Bronchial epithelial cell (primary cell): Measurements from ENCODE around the gene ADIPOR2. TPM values are rescaled to one million over a fixed set of nuclear protein-coding genes. Genes with fewer than 3 reads are reported as not detected.

ENCODE experiments used
- DNase-seq: peaks from one replicate; pipeline ENCODE4 v3.0.0-alpha.2; 2010; ENCODE audit warnings: low read depth
- FAIRE-seq: peaks from 2 replicates; lab custom pipeline; 2011; peaks lifted over from hg19 to GRCh38; lab: Jason Lieb, UNC
- H3K27me3 ChIP-seq: 2 replicates; pipeline ENCODE4 v1.5.1; 2011; ENCODE audit warnings: low read length; ENCODE audit not compliant: control insufficient read depth, insufficient read depth
- H3K36me3 ChIP-seq: 2 replicates; pipeline ENCODE4 v1.5.1; 2011; ENCODE audit warnings: low read length; ENCODE audit not compliant: control insufficient read depth, insufficient read depth
- H3K4me3 ChIP-seq: 2 replicates; pipeline ENCODE4 v1.5.1; 2011; ENCODE audit warnings: mild to moderate bottlenecking, low read depth, low read length, control low read depth
- total RNA-seq: library from RNA; depleted of rRNA; stranded (reverse); fragments of >200 nt; gene quantifications from 2 replicates; pipeline ENCODE4 v1.2.1, GENCODE V29; 2014
- TF ChIP-seq, protein P1 (sequence below): IDR thresholded peaks from 2 replicates; pipeline ENCODE4 v1.5.1; 2011; ENCODE audit warnings: mild to moderate bottlenecking, moderate library complexity, low read length, control low read depth, inconsistent platforms; ENCODE audit not compliant: insufficient read depth, severe bottlenecking

ADIPOR2 gene
- total RNA-seq, 1 donor from 2014 or later = 41.6 TPM

DNA sequence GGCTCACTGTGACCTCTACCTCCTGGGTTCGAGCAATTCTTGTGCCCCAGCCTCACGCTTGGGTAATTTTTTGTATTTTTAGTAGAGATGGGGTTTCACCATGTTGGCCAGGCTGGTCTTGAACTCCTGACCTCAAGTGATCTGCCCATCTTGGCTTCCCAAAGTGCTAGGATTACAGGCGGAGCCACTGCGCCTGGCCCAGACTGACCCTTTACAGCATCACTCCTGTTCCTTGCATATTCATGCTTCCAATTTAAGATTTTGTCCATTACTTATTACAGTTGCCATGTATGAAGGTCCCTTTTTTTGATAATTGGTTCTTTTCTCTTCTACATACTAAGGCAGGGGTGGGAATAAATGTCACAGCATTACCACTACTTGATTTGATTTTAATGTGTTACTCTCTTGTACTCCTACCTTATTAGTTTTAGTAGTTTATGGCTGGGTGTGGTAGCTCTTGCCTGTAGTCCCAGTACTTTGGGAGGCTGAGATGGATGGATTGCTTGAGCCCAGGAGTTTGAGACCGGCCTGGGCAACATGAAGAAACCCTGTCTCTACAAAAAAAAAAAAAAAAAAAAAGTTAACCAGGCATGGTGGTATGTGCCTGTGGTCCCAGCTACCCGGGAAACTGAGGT lies 46.9 kb downstream of the ADIPOR2 start:
- Histone ChIP-seq H3K36me3 (no peaks in the 10 kb centered on the region), H3K27me3 (no peaks in the 10 kb centered on the region), H3K4me3 (no peak overlapping the region)
- DNase-seq = no peak
- TF ChIP-seq, protein P1, sequence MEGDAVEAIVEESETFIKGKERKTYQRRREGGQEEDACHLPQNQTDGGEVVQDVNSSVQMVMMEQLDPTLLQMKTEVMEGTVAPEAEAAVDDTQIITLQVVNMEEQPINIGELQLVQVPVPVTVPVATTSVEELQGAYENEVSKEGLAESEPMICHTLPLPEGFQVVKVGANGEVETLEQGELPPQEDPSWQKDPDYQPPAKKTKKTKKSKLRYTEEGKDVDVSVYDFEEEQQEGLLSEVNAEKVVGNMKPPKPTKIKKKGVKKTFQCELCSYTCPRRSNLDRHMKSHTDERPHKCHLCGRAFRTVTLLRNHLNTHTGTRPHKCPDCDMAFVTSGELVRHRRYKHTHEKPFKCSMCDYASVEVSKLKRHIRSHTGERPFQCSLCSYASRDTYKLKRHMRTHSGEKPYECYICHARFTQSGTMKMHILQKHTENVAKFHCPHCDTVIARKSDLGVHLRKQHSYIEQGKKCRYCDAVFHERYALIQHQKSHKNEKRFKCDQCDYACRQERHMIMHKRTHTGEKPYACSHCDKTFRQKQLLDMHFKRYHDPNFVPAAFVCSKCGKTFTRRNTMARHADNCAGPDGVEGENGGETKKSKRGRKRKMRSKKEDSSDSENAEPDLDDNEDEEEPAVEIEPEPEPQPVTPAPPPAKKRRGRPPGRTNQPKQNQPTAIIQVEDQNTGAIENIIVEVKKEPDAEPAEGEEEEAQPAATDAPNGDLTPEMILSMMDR = no peak
- FAIRE-seq = no peak

DNA sequence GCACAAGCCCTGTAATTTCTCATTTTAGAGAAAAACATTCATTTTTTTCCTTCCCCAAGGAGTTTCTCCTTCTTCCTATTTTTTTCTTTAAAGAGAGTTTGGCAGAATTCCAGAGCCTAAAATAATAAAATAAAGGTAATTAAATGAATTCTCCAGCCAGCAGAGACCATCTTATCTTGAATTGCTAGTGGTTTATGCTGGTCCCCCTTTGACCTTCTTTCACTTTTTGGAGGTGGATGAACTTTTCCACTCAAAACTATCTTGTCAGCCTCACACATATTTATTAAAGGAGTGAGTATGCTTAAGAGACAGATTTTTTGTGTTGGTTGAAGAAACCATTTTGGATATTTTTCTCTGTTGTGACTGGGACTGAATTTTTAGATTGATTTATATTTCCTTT lies 47.6 kb downstream of the ADIPOR2 start:
- Histone ChIP-seq H3K4me3 (no peak overlapping the region), H3K27me3 (no peaks in the 10 kb centered on the region), H3K36me3 (no peaks in the 10 kb centered on the region)
- DNase-seq = no peak
- FAIRE-seq = no peak
- TF ChIP-seq, protein P1 = no peak

DNA sequence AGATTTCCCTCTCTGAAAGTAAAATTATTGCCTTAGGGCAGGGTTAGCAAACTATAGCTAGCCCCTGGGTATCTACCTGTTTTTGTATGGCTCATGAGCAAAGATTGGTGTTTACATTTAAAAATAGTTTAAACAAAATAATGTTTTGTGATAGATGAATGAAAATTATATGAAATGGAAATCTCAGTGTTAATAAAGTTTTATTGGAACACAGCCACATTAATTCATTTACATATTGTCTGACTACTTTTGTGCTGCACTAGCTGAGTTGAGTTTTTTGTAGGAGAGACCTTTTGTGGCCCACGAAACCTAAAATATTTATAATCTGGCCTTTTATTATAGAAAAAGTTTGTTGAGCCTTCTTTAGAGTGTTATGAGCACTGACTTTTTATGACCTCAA lies 48.5 kb downstream of the ADIPOR2 start:
- no peak for FAIRE-seq
- H3K4me3 ChIP-seq = no peak overlapping the region
- TF ChIP-seq, protein P1 = no peak
- DNase-seq = no peak
- H3K27me3 ChIP-seq = no peaks in the 10 kb centered on the region
- no peaks in the 10 kb centered on the region for H3K36me3 ChIP-seq

DNA sequence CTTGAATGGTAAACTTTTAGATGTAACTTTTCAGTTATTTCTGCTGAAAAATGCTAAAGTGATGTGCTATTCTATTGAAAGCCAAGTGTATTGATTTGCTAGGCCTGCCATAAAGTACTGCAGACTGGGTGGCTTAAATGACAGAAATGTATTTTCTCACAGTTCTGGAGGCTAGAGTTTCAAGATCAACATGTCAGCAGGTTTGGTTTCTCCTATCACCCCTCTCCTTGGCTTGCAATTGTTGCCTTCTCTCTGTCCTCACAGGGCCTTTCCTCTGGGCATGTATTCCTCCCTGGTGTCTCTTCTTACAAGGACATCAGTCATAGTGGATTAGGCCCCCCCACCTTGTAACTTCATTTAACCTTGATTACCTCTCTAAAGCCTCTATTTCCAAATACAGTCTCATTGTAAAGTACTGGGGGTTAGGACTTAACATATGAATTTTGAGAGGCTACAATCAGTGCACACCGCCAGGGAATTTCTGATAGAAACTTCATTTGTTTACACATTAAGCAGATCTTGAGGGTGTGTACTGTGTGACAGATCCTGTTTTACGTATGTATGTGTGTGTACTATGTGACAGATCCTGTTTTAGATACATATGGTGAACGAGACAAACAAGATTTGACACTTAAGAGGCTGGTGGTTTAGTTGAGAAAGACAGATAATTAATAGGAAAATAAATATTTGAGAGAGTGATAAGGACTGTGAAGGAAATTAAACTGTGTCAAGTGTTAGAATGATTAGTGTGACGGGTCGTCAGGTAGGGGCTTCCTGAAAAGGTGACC lies 49.5 kb downstream of the ADIPOR2 start:
- Histone ChIP-seq H3K36me3 (no peaks in the 10 kb centered on the region), H3K27me3 (no peaks in the 10 kb centered on the region), H3K4me3 (no peak overlapping the region)
- TF ChIP-seq, protein P1 = no peak
- no peak for FAIRE-seq
- peak; percentile 42 for DNase-seq

DNA sequence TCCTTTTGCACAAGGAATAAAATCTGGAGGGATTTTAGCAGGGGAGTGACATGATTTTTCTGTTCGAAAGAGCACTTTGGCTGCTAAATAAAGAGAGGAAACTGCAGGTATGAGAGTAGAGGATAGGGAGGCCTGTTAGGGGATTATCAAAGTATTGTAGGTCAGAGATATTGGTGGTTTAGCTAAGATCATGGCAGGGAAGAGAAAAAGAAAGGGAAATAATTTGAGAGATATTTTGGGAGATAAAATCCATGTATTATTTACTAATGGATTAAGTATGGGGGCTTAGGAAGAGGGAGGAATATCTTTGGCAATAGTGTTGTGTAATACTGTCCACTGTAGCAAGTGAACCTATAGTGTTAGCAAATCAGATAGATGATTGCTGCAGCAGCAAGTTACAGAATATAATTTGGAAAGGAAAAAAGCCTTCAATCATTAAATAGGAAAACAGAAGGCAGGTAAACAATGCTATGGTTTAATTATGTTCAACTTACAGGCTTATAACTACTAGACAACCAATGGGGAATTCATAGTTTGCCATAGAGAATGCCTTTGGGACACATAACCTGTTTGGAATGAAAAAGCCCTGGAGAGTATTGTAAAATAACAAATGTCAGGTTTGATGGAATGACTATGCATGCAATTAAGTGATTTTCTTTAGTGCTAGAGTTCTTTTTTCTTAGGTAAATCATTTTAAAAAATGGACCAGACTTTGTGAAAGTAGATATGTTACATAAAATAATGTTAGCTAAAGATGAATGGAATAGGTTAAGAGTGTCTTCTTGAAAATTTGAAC lies 50.5 kb downstream of the ADIPOR2 start:
- Histone ChIP-seq H3K27me3 (no peaks in the 10 kb centered on the region), H3K4me3 (no peak overlapping the region), H3K36me3 (no peaks in the 10 kb centered on the region)
- DNase-seq (no peak), FAIRE-seq (no peak)
- TF ChIP-seq, protein P1 = no peak
